GM21447 (cell line): ENCODE results near the gene C1orf141.
"Not testable (repeated sequence)": the region's sequence is repeated elsewhere in the genome, so short reads cannot be mapped to it uniquely, and the experiment has no call there.

Experiments used
- ATAC-seq: cut with Tn5 transposase; IDR thresholded peaks from one replicate; pipeline ENCODE4 v1.9.1; 2021; ENCODE audit not compliant: unreplicated experiment

C1orf141 gene

DNA sequence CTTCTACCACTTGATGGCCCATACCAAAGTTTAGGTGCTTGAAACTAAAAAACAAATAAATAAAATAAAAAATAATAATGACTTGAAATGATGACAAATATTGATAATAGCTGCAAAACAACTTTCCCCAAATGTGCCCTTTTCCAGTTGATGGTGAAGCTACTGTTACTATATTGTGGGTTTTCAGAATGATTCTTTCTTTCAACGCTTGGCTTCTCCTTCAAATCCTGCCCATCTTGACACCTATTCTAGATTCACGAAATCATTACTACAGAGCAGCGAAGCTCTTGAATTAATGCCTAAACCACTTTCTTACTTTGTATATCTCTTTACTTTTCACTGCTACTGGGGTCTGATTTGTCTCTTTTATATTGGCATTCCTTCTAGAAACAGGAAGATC lies 9.2 kb upstream of the C1orf141 start:
- ATAC-seq, result no peak

- no peak for ATAC-seq
Observed at GRCh38 chr1:67142931-67143330, 8.2 kb upstream of the C1orf141 start.

GRCh38 chr1:67141832-67142231 lies 7.1 kb upstream of the C1orf141 start:
- ATAC-seq, result not testable (repeated sequence)

DNA sequence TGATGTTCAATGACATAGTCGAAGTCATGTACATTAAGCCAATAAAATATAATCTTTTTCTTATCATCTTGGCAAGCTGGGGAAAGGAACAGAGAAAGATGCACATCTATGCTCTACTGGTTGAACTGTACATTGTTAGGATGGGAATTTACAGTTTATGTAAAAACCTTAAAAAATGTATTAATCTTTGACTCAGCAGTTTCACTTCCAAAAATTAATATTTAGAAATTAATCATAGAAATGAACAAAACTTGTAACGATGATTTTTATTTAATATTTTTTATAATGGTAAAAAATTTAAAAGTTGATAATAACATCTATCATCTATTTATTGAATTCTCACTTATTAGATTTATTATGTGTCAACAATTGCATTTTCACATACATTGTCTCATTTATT lies 5.7 kb upstream of the C1orf141 start:
- no peak for ATAC-seq

- no peak for ATAC-seq
Observed at GRCh38 chr1:67138813-67139499, 4.2 kb upstream of the C1orf141 start.

- no peak for ATAC-seq
Observed at GRCh38 chr1:67137307-67137753, 2.6 kb upstream of the C1orf141 start.

DNA sequence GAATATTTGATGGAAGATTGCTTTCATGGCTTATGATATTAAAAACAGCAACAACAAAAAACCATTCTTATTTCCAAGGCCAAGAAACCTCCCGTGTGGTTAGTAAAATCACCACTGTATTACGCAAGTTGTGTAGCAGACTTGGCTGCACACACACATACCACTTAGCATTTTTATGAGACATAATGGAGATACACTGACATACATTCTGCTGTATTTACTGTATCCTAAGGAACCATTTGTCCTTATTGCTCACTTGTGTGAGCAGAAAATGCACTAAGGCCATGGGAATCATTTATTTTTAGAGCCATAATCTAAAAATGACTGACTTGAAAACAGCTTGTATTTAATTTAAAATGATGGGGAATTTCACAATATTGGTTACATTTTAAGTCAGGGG lies 584 bp upstream of the C1orf141 start:
- no peak for ATAC-seq

DNA sequence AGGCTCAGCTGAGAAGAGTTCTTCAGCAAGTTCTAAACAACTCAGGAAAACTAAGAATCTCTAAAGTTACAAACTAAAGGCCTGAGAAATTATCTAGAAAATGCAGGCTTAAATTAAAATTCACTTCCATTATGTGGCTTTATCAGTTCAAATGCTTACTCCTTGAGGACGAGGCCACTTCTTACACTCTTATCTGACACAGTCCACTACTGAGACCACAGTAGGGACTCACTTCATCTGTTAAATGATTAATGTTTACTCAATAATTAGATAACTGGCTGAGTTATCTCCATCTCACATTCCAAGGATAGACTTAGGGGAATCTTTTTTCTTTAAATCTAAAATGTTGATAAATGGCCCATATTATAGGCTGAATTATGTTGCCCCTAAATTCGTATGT lies 1.6 kb downstream of the C1orf141 start:
- ATAC-seq, result no peak

GRCh38 chr1:67130673-67131072 lies 4.1 kb downstream of the C1orf141 start:
- ATAC-seq, result no peak

DNA sequence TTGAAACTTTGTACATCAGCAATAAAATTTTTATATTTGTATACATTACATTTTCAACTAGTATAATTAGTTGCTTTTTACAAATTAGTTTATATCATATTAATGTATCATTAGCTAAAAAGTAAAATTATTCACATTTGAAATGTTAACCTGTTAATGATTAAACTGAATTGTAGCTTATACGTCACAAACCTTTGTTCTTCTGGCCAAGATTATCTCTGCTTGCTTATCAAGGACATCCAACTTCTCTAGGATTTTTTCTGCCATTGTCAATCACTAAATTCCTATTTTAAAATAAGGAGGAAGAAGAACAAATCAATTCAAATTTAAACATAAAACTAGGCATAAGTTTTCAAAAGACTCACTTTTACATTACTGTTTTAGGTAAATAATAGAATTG lies 7.8 kb downstream of the C1orf141 start:
- ATAC-seq, result no peak

- no peak for ATAC-seq
Observed at GRCh38 chr1:67126111-67126746, 8.5 kb downstream of the C1orf141 start.

GRCh38 chr1:67124455-67124854 lies 10.3 kb downstream of the C1orf141 start:
- ATAC-seq, result no peak

DNA sequence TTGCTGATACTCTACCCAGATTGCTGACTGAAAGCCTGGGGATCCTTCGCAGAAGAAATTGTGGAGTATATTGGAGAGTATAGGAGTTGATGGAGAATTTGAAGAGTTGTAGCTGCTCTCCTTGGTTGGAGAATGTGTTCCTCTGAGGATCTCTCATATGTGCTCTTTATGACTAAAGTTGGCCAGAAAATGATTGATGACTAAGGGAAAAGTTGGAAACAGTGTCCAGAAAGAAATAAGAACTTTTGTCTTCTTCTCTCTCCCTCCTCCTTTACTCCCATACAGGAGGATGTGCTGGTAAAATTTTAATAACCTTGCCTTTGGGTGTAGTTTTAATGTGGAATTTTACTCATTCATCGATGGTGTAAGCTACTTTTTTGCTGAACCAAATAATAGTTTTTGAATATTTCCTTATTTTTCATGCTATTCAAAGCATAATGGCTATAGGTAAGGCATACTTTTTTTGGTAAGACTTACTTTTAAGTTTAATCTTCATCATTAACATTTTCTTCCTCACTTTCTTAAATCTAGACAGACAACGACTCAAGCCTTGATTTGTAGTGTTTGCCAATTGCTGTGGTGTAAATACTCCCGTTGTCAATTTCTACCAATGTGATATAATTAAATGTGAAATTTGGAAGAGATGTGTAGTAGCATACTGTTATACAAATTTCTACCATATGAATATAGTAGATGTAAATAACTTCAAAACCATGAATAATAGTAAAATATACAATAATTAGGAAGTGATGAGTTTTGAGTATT lies 13.7 kb downstream of the C1orf141 start:
- ATAC-seq, result no peak

- no peak for ATAC-seq
Observed at GRCh38 chr1:67118646-67119045, 16.1 kb downstream of the C1orf141 start.

DNA sequence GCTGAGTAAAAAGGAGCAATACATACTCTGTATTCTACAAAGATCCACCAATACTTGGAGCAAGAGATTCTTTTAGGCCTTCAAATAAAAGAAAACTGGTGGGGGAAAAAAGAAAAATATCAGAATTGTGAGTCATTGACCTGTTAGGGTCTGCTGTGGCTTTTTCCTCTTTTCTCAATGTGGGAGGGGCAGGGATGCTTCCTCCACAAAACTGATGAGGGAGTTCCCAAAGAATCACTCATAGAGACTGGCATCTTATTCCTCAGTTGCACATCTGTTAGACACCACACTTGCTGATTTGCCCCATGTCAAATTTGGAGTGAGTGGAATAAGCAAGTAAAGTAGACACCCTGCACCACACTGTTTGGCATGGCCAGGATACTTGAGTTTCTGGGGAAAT lies 16.6 kb downstream of the C1orf141 start:
- no peak for ATAC-seq

- no peak for ATAC-seq
Observed at GRCh38 chr1:67114162-67114561, 20.6 kb downstream of the C1orf141 start.

GRCh38 chr1:67110352-67110751 lies 24.4 kb downstream of the C1orf141 start:
- ATAC-seq, result peak; percentile 49

GRCh38 chr1:67105508-67105907 lies 29.3 kb downstream of the C1orf141 start:
- no peak for ATAC-seq

- no peak for ATAC-seq
Observed at GRCh38 chr1:67103548-67103947, 31.2 kb downstream of the C1orf141 start.

DNA sequence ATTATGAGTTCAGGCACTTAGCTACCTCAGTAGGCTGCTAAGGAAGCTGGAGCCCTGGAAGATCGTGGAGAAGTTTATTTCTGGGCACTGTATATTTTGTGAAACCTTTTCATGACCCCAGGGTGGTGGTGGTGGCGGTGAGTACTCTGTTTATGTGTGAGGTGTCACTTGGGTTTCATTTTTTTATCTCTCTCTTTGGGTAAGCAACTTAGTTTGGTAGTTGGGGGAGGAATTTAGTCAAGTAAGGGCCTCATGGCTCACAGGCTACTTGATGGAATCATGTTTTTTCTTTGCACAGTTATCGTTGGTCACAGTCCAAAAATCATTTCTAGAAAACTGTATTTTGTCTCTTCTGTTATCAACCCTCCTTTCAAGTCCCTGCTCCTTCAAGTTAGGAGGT lies 33.9 kb downstream of the C1orf141 start:
- ATAC-seq, result no peak

- ATAC-seq, result no peak
Observed at GRCh38 chr1:67097305-67097704, 37.5 kb downstream of the C1orf141 start.

- ATAC-seq, result no peak
Observed at GRCh38 chr1:67094191-67094590, 40.6 kb downstream of the C1orf141 start.
